ENCODE measurements around the gene FANCG.

DNA sequence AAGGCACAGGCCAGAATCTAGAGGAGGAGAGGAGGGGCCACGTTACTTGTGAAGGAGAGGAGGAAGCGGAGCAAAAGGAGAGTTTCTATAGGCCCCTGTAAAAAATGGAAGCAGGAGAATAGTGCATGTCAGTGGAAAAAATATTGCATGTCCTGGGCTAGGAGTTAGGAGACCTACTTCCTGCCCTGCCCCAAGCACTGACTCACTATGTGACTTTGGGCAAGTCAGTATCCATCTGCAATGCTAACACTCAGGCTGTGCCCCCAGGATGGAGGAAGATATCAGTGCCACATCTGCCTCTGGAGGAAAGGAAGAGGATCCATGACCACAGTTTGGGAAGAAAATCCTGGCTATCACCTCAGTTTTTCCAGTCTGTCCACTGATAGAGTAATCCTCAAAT is 9.7 kb upstream of the FANCG start:
- TF ChIP-seq, protein P1, sequence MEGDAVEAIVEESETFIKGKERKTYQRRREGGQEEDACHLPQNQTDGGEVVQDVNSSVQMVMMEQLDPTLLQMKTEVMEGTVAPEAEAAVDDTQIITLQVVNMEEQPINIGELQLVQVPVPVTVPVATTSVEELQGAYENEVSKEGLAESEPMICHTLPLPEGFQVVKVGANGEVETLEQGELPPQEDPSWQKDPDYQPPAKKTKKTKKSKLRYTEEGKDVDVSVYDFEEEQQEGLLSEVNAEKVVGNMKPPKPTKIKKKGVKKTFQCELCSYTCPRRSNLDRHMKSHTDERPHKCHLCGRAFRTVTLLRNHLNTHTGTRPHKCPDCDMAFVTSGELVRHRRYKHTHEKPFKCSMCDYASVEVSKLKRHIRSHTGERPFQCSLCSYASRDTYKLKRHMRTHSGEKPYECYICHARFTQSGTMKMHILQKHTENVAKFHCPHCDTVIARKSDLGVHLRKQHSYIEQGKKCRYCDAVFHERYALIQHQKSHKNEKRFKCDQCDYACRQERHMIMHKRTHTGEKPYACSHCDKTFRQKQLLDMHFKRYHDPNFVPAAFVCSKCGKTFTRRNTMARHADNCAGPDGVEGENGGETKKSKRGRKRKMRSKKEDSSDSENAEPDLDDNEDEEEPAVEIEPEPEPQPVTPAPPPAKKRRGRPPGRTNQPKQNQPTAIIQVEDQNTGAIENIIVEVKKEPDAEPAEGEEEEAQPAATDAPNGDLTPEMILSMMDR (IDR thresholded peaks at IDR 0.05) = no peak
- no peak for TF ChIP-seq POLR2A (IDR thresholded peaks at IDR 0.05)

All from esophagus squamous epithelium (tissue), 4 donors.